GM10248 (cell line): ENCODE results near the gene RUNX1.

Source experiments
- CTCF ChIA-PET: fragments of 300-600 bp; sonication (Branson Sonifier 250); formaldehyde crosslinking; extraction: SDS; loops from one replicate; lab custom pipeline; 2021; ENCODE audit warnings: antibody characterized with exemption; lab: Yijun Ruan, JAX
- POLR2A ChIA-PET: fragments of 350-650 bp; sonication (Branson Sonifier 250); formaldehyde crosslinking; extraction: SDS; loops from one replicate; lab custom pipeline; 2020; ENCODE audit warnings: antibody characterized with exemption; lab: Yijun Ruan, JAX
- DNase-seq: peaks from one replicate; pipeline ENCODE4 v3.0.0; 2012; ENCODE audit errors: extremely low spot score
- TF ChIP-seq, protein P1 (sequence below): IDR thresholded peaks from 2 replicates; pipeline ENCODE4 v1.5.1; 2012; ENCODE audit warnings: mild to moderate bottlenecking, low read depth; ENCODE audit errors: extremely low read depth, missing control alignments, control extremely low read depth

RUNX1 gene

DNA sequence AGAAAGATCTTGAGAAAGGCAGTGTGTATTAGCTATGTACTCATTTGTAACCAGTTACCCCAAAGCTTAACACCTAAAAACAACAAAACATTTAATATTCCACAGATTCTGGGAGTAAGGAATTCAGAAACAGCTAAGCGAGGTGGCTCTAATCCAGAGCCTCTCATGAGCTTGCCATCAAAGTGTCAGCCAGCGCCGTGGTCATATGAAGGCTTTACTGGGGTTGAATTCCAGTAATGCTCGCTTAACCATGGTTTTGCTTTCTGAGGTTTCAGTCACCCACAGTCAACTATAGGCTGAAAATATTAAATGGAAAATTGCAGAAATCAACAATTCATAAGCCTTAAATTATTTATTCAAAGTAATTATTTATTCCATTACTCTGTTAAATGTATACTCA is 278.5 kb downstream of the RUNX1 start:
- DNase-seq = no peak
- ChIA-PET CTCF (interaction anchor here (1.8 kb wide), 1 partner anchor 17 kb away, joined by 3 read pairs; no protein-coding TSS in a partner anchor), POLR2A (no interaction called here)
- TF ChIP-seq, protein P1, sequence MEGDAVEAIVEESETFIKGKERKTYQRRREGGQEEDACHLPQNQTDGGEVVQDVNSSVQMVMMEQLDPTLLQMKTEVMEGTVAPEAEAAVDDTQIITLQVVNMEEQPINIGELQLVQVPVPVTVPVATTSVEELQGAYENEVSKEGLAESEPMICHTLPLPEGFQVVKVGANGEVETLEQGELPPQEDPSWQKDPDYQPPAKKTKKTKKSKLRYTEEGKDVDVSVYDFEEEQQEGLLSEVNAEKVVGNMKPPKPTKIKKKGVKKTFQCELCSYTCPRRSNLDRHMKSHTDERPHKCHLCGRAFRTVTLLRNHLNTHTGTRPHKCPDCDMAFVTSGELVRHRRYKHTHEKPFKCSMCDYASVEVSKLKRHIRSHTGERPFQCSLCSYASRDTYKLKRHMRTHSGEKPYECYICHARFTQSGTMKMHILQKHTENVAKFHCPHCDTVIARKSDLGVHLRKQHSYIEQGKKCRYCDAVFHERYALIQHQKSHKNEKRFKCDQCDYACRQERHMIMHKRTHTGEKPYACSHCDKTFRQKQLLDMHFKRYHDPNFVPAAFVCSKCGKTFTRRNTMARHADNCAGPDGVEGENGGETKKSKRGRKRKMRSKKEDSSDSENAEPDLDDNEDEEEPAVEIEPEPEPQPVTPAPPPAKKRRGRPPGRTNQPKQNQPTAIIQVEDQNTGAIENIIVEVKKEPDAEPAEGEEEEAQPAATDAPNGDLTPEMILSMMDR = no peak

DNA sequence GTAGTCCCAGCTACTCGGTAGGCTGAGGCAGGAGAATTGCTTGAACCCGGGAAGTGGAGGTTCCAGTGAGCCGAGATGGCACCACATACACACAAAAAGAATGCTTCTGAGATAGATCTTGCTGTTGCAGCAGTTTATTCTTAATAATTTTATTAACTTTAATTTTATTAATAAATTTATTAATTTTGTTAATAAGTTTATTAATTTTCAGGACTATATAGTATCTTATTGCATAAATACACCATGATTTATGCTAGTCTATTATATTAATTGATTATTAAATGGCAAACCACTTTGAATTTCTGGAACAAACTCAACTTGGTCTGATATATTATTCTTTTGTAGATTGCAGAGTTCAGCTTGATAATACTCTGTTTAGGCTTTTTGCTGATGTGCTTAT is 280.8 kb downstream of the RUNX1 start:
- no peak for DNase-seq
- ChIA-PET CTCF (no interaction called here), POLR2A (no interaction called here)
- TF ChIP-seq, protein P1 = no peak

DNA sequence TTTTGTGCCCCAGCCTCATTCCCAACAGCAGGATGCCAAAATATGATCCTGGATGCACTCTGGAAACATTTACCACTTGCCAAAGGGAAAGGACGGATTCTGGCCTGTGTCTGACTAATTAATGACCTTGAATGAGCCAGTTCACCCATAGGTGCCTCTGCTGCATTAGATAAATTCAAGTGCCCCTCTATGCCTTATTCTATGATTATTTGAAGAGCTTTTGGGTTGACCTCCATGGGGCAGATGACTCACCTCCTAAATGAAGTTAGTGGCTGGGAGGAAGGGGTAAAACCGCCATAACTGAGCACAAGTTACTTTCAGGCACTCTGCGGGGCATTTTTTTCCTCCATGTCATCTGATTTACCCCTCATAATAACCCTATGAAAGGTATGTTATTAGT is 282.2 kb downstream of the RUNX1 start:
- POLR2A ChIA-PET = no interaction called here
- CTCF ChIA-PET = interaction anchor here (1.1 kb wide), 1 partner anchor 21 kb away, joined by 3 read pairs; no protein-coding TSS in a partner anchor
- no peak for DNase-seq
- TF ChIP-seq, protein P1 = no peak

DNA sequence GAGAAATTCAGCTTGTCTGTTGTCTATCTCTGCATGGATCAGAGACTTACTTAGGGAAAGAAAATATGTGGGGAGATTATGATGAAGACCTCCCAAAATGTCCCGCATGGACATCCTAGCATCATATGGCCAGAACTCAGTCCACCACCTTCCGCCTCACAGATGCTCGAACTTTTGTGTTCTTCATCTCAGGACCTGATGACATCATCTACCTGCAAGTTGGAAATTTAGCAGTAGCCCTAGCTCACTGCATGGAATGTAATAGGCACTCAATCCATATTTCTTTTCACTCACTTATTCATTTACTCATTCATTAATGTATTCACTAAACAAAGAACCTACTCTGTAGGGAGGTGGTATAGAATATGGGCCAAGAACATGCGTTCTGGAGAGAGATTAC is 283.5 kb downstream of the RUNX1 start:
- POLR2A ChIA-PET = no interaction called here

DNA sequence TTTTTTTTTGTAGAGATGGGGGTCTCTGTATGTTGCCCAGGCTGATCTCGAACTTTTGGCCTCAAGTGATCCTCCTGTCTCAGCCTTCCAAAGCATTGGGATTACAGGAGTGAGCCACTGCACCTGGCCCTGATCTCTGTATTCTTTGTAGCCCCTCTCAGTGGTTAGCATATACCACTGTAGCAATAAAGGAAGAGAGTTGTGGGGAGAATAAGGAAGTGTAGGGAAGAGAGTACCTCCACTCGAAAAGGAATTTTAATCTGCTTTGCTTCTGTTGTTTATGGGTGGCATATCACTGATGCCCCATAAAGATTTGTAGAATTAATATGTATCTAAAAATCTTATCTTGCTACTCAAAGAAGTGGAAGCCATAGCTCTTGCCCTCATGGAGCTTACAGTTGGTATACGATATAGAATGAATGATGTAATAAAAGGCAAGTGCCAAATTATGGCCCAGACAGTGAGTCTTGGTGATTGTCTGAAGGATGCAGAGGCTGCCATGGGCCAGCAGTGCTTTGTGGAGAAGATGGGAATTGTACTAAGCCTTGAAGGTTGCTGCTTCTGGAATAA is 284.3 kb downstream of the RUNX1 start:
- no peak for DNase-seq
- TF ChIP-seq, protein P1 = no peak
- POLR2A ChIA-PET = no interaction called here
- CTCF ChIA-PET = interaction anchor here (1.6 to 1.7 kb wide), 2 partner anchors 10 to 19 kb away, joined by 7 to 8 read pairs; no protein-coding TSS in a partner anchor

More for the DNA sequence above, 283.5 kb downstream of the RUNX1 start:
- TF ChIP-seq, protein P1 = no peak
- CTCF ChIA-PET = interaction anchor here (1.6 to 1.7 kb wide), 2 partner anchors 9 to 20 kb away, joined by 7 to 8 read pairs; no protein-coding TSS in a partner anchor
- no peak for DNase-seq

DNA sequence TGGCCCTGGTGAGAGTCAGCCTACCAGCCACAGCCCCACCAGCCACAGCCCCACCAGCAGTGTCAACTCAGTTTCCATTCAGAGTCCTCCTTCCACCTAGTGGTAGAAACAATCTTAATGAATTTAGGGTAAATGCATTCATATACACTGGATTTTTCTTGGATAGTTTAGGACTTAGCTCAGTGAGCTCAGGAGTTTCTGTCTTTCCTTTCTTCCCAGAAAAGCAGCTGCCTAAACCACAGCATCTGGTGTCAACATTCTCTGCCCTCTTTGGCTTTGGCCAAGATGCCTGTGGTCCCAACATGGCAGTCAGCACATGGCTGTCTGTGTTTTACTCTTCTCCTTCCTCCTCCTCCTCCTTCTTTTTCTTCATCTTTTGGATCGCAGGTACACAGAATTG is 286.3 kb downstream of the RUNX1 start:
- POLR2A ChIA-PET = no interaction called here

More for the DNA sequence above, 286.3 kb downstream of the RUNX1 start:
- CTCF ChIA-PET = interaction anchor here (0.8 to 5.0 kb wide), 3 partner anchors 17 to 40 kb away, joined by 3 to 35 read pairs (median 6); no protein-coding TSS in a partner anchor
- no peak for DNase-seq
- TF ChIP-seq, protein P1 = no peak
